HL-60 (cell line): ENCODE data around the gene ABCG8.

Experiments
- POLR2AphosphoS5 ChIP-seq: IDR thresholded peaks from 2 replicates; pipeline ENCODE4 v1.6.1; 2012; ENCODE audit warnings: low read depth
- TF ChIP-seq, protein P1 (sequence below): IDR thresholded peaks from one replicate; pipeline ENCODE4 v1.5.1; 2011; ENCODE audit warnings: low read length, control low read depth, inconsistent platforms; ENCODE audit not compliant: insufficient read depth

- TF ChIP-seq, protein P1, sequence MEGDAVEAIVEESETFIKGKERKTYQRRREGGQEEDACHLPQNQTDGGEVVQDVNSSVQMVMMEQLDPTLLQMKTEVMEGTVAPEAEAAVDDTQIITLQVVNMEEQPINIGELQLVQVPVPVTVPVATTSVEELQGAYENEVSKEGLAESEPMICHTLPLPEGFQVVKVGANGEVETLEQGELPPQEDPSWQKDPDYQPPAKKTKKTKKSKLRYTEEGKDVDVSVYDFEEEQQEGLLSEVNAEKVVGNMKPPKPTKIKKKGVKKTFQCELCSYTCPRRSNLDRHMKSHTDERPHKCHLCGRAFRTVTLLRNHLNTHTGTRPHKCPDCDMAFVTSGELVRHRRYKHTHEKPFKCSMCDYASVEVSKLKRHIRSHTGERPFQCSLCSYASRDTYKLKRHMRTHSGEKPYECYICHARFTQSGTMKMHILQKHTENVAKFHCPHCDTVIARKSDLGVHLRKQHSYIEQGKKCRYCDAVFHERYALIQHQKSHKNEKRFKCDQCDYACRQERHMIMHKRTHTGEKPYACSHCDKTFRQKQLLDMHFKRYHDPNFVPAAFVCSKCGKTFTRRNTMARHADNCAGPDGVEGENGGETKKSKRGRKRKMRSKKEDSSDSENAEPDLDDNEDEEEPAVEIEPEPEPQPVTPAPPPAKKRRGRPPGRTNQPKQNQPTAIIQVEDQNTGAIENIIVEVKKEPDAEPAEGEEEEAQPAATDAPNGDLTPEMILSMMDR, result no peak
- TF ChIP-seq POLR2AphosphoS5, result no peak
Measured at GRCh38 chr2:43791035-43791765, 47.6 kb upstream of the ABCG8 start.
